GM10248 (cell line): ENCODE data around the gene AUTS2.

ENCODE experiments used
- CTCF ChIA-PET: fragments of 300-600 bp; sonication (Branson Sonifier 250); formaldehyde crosslinking; extraction: SDS; loops from one replicate; lab custom pipeline; 2021; ENCODE audit warnings: antibody characterized with exemption; lab: Yijun Ruan, JAX
- POLR2A ChIA-PET: fragments of 350-650 bp; sonication (Branson Sonifier 250); formaldehyde crosslinking; extraction: SDS; loops from one replicate; lab custom pipeline; 2020; ENCODE audit warnings: antibody characterized with exemption; lab: Yijun Ruan, JAX
- DNase-seq: peaks from one replicate; pipeline ENCODE4 v3.0.0; 2012; ENCODE audit errors: extremely low spot score
- CTCF ChIP-seq: IDR thresholded peaks from 2 replicates; pipeline ENCODE4 v1.5.1; 2012; ENCODE audit warnings: mild to moderate bottlenecking, low read depth; ENCODE audit errors: extremely low read depth, missing control alignments, control extremely low read depth

AUTS2 gene

GRCh38 chr7:70098905-70099672 is 500.8 kb downstream of the AUTS2 start:
- TF ChIP-seq CTCF, result no peak
- ChIA-PET POLR2A (no interaction called here), CTCF (no interaction called here)

GRCh38 chr7:70104243-70104642 is 506.0 kb downstream of the AUTS2 start:
- ChIA-PET CTCF (interaction anchor here (1.6 to 2.0 kb wide), 2 partner anchors 10 to 12 kb away, joined by 4 to 5 read pairs; no protein-coding TSS in a partner anchor), POLR2A (no interaction called here)
- TF ChIP-seq CTCF, result no peak
- no peak for DNase-seq

More at GRCh38 chr7:70098905-70099672, 500.8 kb downstream of the AUTS2 start:
- no peak for DNase-seq

- DNase-seq, result no peak
- POLR2A ChIA-PET, result no interaction called here
- CTCF ChIA-PET, result interaction anchor here (1.3 to 1.9 kb wide), 3 partner anchors 10 to 33 kb away, joined by 3 to 4 read pairs (median 4); no protein-coding TSS in a partner anchor
- no peak for TF ChIP-seq CTCF
These were observed 514.8 kb downstream of the AUTS2 start for GRCh38 chr7:70113078-70113477.

GRCh38 chr7:70113536-70113935 is 515.3 kb downstream of the AUTS2 start:
- ChIA-PET CTCF (interaction anchor here (0.8 to 1.9 kb wide), 6 partner anchors 8 to 67 kb away, joined by 3 to 5 read pairs (median 4); no protein-coding TSS in a partner anchor), POLR2A (no interaction called here)
- DNase-seq, result no peak
- no peak for TF ChIP-seq CTCF

- CTCF ChIA-PET, result interaction anchor here (1.2 to 2.6 kb wide), 4 partner anchors 9 to 56 kb away, joined by 3 to 9 read pairs (median 4); no protein-coding TSS in a partner anchor
These were observed 516.5 kb downstream of the AUTS2 start for GRCh38 chr7:70114806-70115205.

GRCh38 chr7:70116244-70116643 is 518.0 kb downstream of the AUTS2 start:
- CTCF ChIA-PET, result interaction anchor here (1.3 to 2.6 kb wide), 3 partner anchors 10 to 13 kb away, joined by 4 to 9 read pairs (median 4); no protein-coding TSS in a partner anchor
- no peak for TF ChIP-seq CTCF
- DNase-seq, result no peak
- POLR2A ChIA-PET, result no interaction called here

More at GRCh38 chr7:70114806-70115205, 516.5 kb downstream of the AUTS2 start:
- no peak for TF ChIP-seq CTCF
- DNase-seq, result no peak
- POLR2A ChIA-PET, result no interaction called here
